Activated naive CD4-positive, alpha-beta T cell treated with anti-CD3 and anti-CD28 coated beads, Interleukin-2, amount 10 ng/mL, durations not matched to agents 7 days and 5 days (primary cell): ENCODE measurements around the gene RPL7A.
"Not testable (repeated sequence)": the region's sequence is repeated elsewhere in the genome, so short reads cannot be mapped to it uniquely, and the experiment has no call there.

Experiments used
- CTCF ChIA-PET: fragments of 350-600 bp; sonication (Branson Sonifier 250); formaldehyde crosslinking; loops from one replicate; lab custom pipeline; 2021; ENCODE audit warnings: antibody characterized with exemption; lab: Charles Lee
- DNase-seq: peaks from one replicate; pipeline ENCODE4 v3.0.0-alpha.2; 2020
- H3K27ac Mint-ChIP-seq: one replicate; pipeline ENCODE4 v1.8.0; 2021; ENCODE audit warnings: mild to moderate bottlenecking, moderate library complexity, mixed read lengths
- H3K27me3 Mint-ChIP-seq: one replicate; pipeline ENCODE4 v1.8.0; 2021; ENCODE audit warnings: mild to moderate bottlenecking, mixed read lengths
- H3K36me3 Mint-ChIP-seq: one replicate; pipeline ENCODE4 v1.8.0; 2021; ENCODE audit warnings: mixed read lengths
- H3K4me1 Mint-ChIP-seq: one replicate; pipeline ENCODE4 v1.8.0; 2021; ENCODE audit warnings: mixed read lengths
- H3K4me3 Mint-ChIP-seq: one replicate; pipeline ENCODE4 v1.8.0; 2021; ENCODE audit warnings: mild to moderate bottlenecking, moderate library complexity, mixed read lengths
- H3K9me3 Mint-ChIP-seq: one replicate; pipeline ENCODE4 v1.8.0; 2021; ENCODE audit warnings: mixed read lengths

RPL7A gene

GRCh38 chr9:133347985-133348717 lies at the start of gene RPL7A, which contains the start of gene MED22:
Gene RPL7A (plus strand): TSS chr9:133348218. CDS start chr9:133348244, 26 bp downstream.
Gene MED22 (minus strand): TSS chr9:133348131. CDS start chr9:133346662, 1,469 bp downstream.
- Mint-ChIP-seq H3K27ac (peak within 1 kb of the TSS; percentile 96), H3K27me3 (no peaks in the 10 kb centered on the region), H3K4me1 (peaks cover 44% of the 10 kb centered on the region), H3K4me3 (peak within 1 kb of the TSS; percentile 100), H3K9me3 (no peaks in the 10 kb centered on the region), H3K36me3 (peaks cover 60% of the 10 kb centered on the region)
- CTCF ChIA-PET = interaction anchor here (0.6 to 1.9 kb wide), 3 partner anchors 8 to 23 kb away, joined by 3 to 6 read pairs (median 3); no protein-coding TSS in a partner anchor
- DNase-seq = peak; percentile 96

- H3K4me3 Mint-ChIP-seq, H3K4me1 Mint-ChIP-seq, DNase-seq, CTCF ChIA-PET, H3K27ac Mint-ChIP-seq, H3K36me3 Mint-ChIP-seq, H3K9me3 Mint-ChIP-seq: not testable (repeated sequence)
- H3K27me3 Mint-ChIP-seq = peaks cover 20% of the 10 kb centered on the region
These were observed 48.0 kb upstream of the RPL7A start for GRCh38 chr9:133299996-133300395.

GRCh38 chr9:133301253-133302230 lies 46.5 kb upstream of the RPL7A start:
- Mint-ChIP-seq H3K27me3 (peaks cover 18% of the 10 kb centered on the region), H3K9me3 (no peaks in the 10 kb centered on the region), H3K4me3 (no peak overlapping the region), H3K36me3 (no peaks in the 10 kb centered on the region), H3K27ac (no peak overlapping the region), H3K4me1 (no peaks in the 10 kb centered on the region)
- no peak for DNase-seq
- CTCF ChIA-PET = interaction anchor here (0.6 kb wide), 1 partner anchor 128 kb away, joined by 3 read pairs; no protein-coding TSS in a partner anchor

- Mint-ChIP-seq H3K4me3 (no peak overlapping the region), H3K27ac (no peak overlapping the region), H3K36me3 (no peaks in the 10 kb centered on the region), H3K9me3 (no peaks in the 10 kb centered on the region), H3K4me1 (no peaks in the 10 kb centered on the region), H3K27me3 (peaks cover 9% of the 10 kb centered on the region)
- no peak for DNase-seq
- CTCF ChIA-PET = interaction anchor here (0.8 to 1.0 kb wide), 2 partner anchors 24 to 118 kb away, joined by 3 read pairs; no protein-coding TSS in a partner anchor
These were observed 44.5 kb upstream of the RPL7A start for GRCh38 chr9:133303266-133304157.

- H3K9me3 Mint-ChIP-seq = no peaks in the 10 kb centered on the region
- H3K27ac Mint-ChIP-seq = no peak overlapping the region
- no peak for DNase-seq
- H3K36me3 Mint-ChIP-seq = no peaks in the 10 kb centered on the region
- no peak overlapping the region for H3K4me3 Mint-ChIP-seq
- CTCF ChIA-PET = no interaction called here
- peaks cover 6% of the 10 kb centered on the region for H3K27me3 Mint-ChIP-seq
- no peaks in the 10 kb centered on the region for H3K4me1 Mint-ChIP-seq
These were observed 43.9 kb upstream of the RPL7A start for GRCh38 chr9:133304158-133304470.

- Mint-ChIP-seq H3K27ac (no peak overlapping the region), H3K4me3 (no peak overlapping the region), H3K27me3 (peaks cover 5% of the 10 kb centered on the region), H3K4me1 (no peaks in the 10 kb centered on the region), H3K9me3 (peaks cover under 1% of the 10 kb centered on the region), H3K36me3 (no peaks in the 10 kb centered on the region)
- no peak for DNase-seq
- CTCF ChIA-PET = no interaction called here
These were observed 43.3 kb upstream of the RPL7A start for GRCh38 chr9:133304477-133305377.

- Mint-ChIP-seq H3K27ac (no peak overlapping the region), H3K4me1 (no peaks in the 10 kb centered on the region), H3K9me3 (peaks cover 3% of the 10 kb centered on the region), H3K4me3 (no peak overlapping the region), H3K27me3 (peaks cover 8% of the 10 kb centered on the region), H3K36me3 (no peaks in the 10 kb centered on the region)
- CTCF ChIA-PET = no interaction called here
- no peak for DNase-seq
These were observed 42.3 kb upstream of the RPL7A start for GRCh38 chr9:133305731-133306130.

GRCh38 chr9:133306242-133307204 lies 41.5 kb upstream of the RPL7A start:
- H3K36me3 Mint-ChIP-seq = no peaks in the 10 kb centered on the region
- CTCF ChIA-PET = interaction anchor here (0.6 kb wide), 1 partner anchor 91 kb away, joined by 3 read pairs; no protein-coding TSS in a partner anchor

GRCh38 chr9:133307301-133307700 lies 40.7 kb upstream of the RPL7A start:
- H3K4me1 Mint-ChIP-seq = no peaks in the 10 kb centered on the region
- peaks cover 8% of the 10 kb centered on the region for H3K27me3 Mint-ChIP-seq
- no peak for DNase-seq
- CTCF ChIA-PET = interaction anchor here (0.6 to 1.0 kb wide), 2 partner anchors 9 to 90 kb away, joined by 3 to 4 read pairs; no protein-coding TSS in a partner anchor
- H3K4me3 Mint-ChIP-seq = no peak overlapping the region
- peaks cover 3% of the 10 kb centered on the region for H3K9me3 Mint-ChIP-seq
- H3K36me3 Mint-ChIP-seq = no peaks in the 10 kb centered on the region
- H3K27ac Mint-ChIP-seq = no peak overlapping the region

More at GRCh38 chr9:133306242-133307204, 41.5 kb upstream of the RPL7A start:
- H3K27me3 Mint-ChIP-seq = peaks cover 8% of the 10 kb centered on the region
- H3K27ac Mint-ChIP-seq = no peak overlapping the region
- H3K9me3 Mint-ChIP-seq = peaks cover 3% of the 10 kb centered on the region
- no peak overlapping the region for H3K4me3 Mint-ChIP-seq
- no peak for DNase-seq
- no peaks in the 10 kb centered on the region for H3K4me1 Mint-ChIP-seq

GRCh38 chr9:133309608-133310007 lies 38.4 kb upstream of the RPL7A start:
- H3K9me3 Mint-ChIP-seq = peaks cover 3% of the 10 kb centered on the region
- CTCF ChIA-PET = no interaction called here
- no peak overlapping the region for H3K4me3 Mint-ChIP-seq
- no peaks in the 10 kb centered on the region for H3K36me3 Mint-ChIP-seq
- no peaks in the 10 kb centered on the region for H3K4me1 Mint-ChIP-seq
- no peak for DNase-seq
- peaks cover 8% of the 10 kb centered on the region for H3K27me3 Mint-ChIP-seq
- no peak overlapping the region for H3K27ac Mint-ChIP-seq

- peaks cover 8% of the 10 kb centered on the region for H3K27me3 Mint-ChIP-seq
- H3K4me3 Mint-ChIP-seq = no peak overlapping the region
- H3K9me3 Mint-ChIP-seq = no peaks in the 10 kb centered on the region
- no peaks in the 10 kb centered on the region for H3K4me1 Mint-ChIP-seq
- H3K27ac Mint-ChIP-seq = no peak overlapping the region
- no peaks in the 10 kb centered on the region for H3K36me3 Mint-ChIP-seq
- no peak for DNase-seq
- CTCF ChIA-PET = no interaction called here
These were observed 32.0 kb upstream of the RPL7A start for GRCh38 chr9:133315997-133316396.

- H3K27me3 Mint-ChIP-seq, DNase-seq, CTCF ChIA-PET, H3K4me3 Mint-ChIP-seq, H3K9me3 Mint-ChIP-seq, H3K4me1 Mint-ChIP-seq, H3K36me3 Mint-ChIP-seq, H3K27ac Mint-ChIP-seq: not testable (repeated sequence)
These were observed 30.5 kb upstream of the RPL7A start for GRCh38 chr9:133317551-133317950.
